HG03571 (cell line): ENCODE measurements around the gene ZNF30.
A peak's percentile ranks its signal among the peaks of the same experiment; 100 is the strongest.
"Not testable (repeated sequence)": the region's sequence is repeated elsewhere in the genome, so short reads cannot be mapped to it uniquely, and the experiment has no call there.

Experiments used
- ATAC-seq: cut with Tn5 transposase; IDR thresholded peaks from one replicate; pipeline ENCODE4 v1.9.1; 2021; ENCODE audit not compliant: unreplicated experiment

The ZNF30 gene

GRCh38 chr19:34926685-34927375, at the start of gene ZNF30:
Gene ZNF30 (plus strand): TSS chr19:34926903. CDS start chr19:34929948, 3,045 bp downstream.
- ATAC-seq, result peak; percentile 80

- no peak for ATAC-seq
Observed at GRCh38 chr19:34879563-34879962, 47.1 kb upstream of the ZNF30 start.

GRCh38 chr19:34880034-34880433, 46.7 kb upstream of the ZNF30 start:
- ATAC-seq, result no peak

GRCh38 chr19:34881982-34882381, 44.7 kb upstream of the ZNF30 start:
- no peak for ATAC-seq

- ATAC-seq, result no peak
Observed at GRCh38 chr19:34888091-34888490, 38.6 kb upstream of the ZNF30 start.

- ATAC-seq, result no peak
Observed at GRCh38 chr19:34900245-34900644, 26.5 kb upstream of the ZNF30 start.

- ATAC-seq, result no peak
Observed at GRCh38 chr19:34904664-34905527, 21.8 kb upstream of the ZNF30 start.

- no peak for ATAC-seq
Observed at GRCh38 chr19:34910770-34911169, 15.9 kb upstream of the ZNF30 start.

GRCh38 chr19:34917144-34917543, 9.6 kb upstream of the ZNF30 start:
- ATAC-seq, result not testable (repeated sequence)

GRCh38 chr19:34918190-34918589, 8.5 kb upstream of the ZNF30 start:
- ATAC-seq, result no peak

GRCh38 chr19:34920090-34920786, 6.5 kb upstream of the ZNF30 start:
- not testable (repeated sequence) for ATAC-seq

- ATAC-seq, result no peak
Observed at GRCh38 chr19:34925278-34925855, 1.3 kb upstream of the ZNF30 start.

GRCh38 chr19:34926361-34926684, 380 bp upstream of the ZNF30 start:
- ATAC-seq, result no peak

- no peak for ATAC-seq
Observed at GRCh38 chr19:34932494-34932893, 5.8 kb downstream of the ZNF30 start.

GRCh38 chr19:34936184-34936583, 9.5 kb downstream of the ZNF30 start:
- no peak for ATAC-seq

GRCh38 chr19:34938886-34939285, 12.2 kb downstream of the ZNF30 start:
- ATAC-seq, result no peak

- no peak for ATAC-seq
Observed at GRCh38 chr19:34943861-34944573, 17.3 kb downstream of the ZNF30 start.

GRCh38 chr19:34953092-34953491, 26.4 kb downstream of the ZNF30 start:
- ATAC-seq, result no peak

GRCh38 chr19:34957830-34958751, 31.4 kb downstream of the ZNF30 start:
- ATAC-seq, result no peak

- no peak for ATAC-seq
Observed at GRCh38 chr19:34959021-34959420, 32.3 kb downstream of the ZNF30 start.
